DND-41 (cell line): ENCODE results near the gene TMEM125.

Source experiments
- ATAC-seq: fragments of 200-7000 bp; cut with Tn5 transposase; 3 replicates; pipeline ENCODE4 v1.9.1; 2021; ENCODE audit warnings: low read depth; ENCODE audit not compliant: insufficient read depth
- DNase-seq: peaks from one replicate; pipeline ENCODE4 v3.0.0-alpha.2; 2020
- H2AFZ ChIP-seq: 2 replicates; pipeline ENCODE4 v1.6.0; 2012; ENCODE audit warnings: low read depth, low read length
- H3K27ac ChIP-seq: 2 replicates; pipeline ENCODE4 v1.5.1; 2012; ENCODE audit warnings: low read length, inconsistent platforms
- H3K27me3 ChIP-seq: fragments of 200-600 bp; sonication (generic); 2 replicates; pipeline ENCODE4 v1.6.0; 2012; ENCODE audit warnings: low read length, mild to moderate bottlenecking, inconsistent platforms; ENCODE audit not compliant: insufficient read depth, poor library complexity
- H3K36me3 ChIP-seq: 2 replicates; pipeline ENCODE4 v1.5.1; 2012; ENCODE audit warnings: low read length, inconsistent platforms; ENCODE audit not compliant: insufficient read depth
- H3K4me1 ChIP-seq: 2 replicates; pipeline ENCODE4 v1.5.1; 2012; ENCODE audit warnings: mild to moderate bottlenecking, low read length; ENCODE audit not compliant: insufficient read depth
- H3K4me2 ChIP-seq: 2 replicates; pipeline ENCODE4 v1.6.0; 2012; ENCODE audit warnings: mild to moderate bottlenecking, moderate library complexity, low read length, inconsistent platforms; ENCODE audit not compliant: insufficient read depth
- H3K4me3 ChIP-seq, 2 experiments: fragments of 200-600 bp in 1 of 2; shearing (Covaris generic) in 1 of 2; 2 replicates each; pipeline ENCODE4 v1.5.1; 2012 to 2016; ENCODE audit warnings: inconsistent platforms in 2 of 2, low read length in 2 of 2, mild to moderate bottlenecking in 2 of 2, low read depth in 1 of 2, moderate library complexity in 1 of 2
- H3K79me2 ChIP-seq: 2 replicates; pipeline ENCODE4 v1.6.0; 2012; ENCODE audit warnings: low read length, inconsistent platforms; ENCODE audit not compliant: insufficient read depth
- H3K9ac ChIP-seq: 2 replicates; pipeline ENCODE4 v1.6.0; 2012; ENCODE audit warnings: low read depth, mild to moderate bottlenecking, inconsistent platforms, low read length, moderate library complexity
- H3K9me3 ChIP-seq: 2 replicates; pipeline ENCODE4 v1.5.1; 2012; ENCODE audit warnings: low read length, moderate library complexity, mild to moderate bottlenecking, inconsistent platforms; ENCODE audit not compliant: insufficient read depth, severe bottlenecking
- H4K20me1 ChIP-seq: 2 replicates; pipeline ENCODE4 v1.6.0; 2012; ENCODE audit warnings: low read length; ENCODE audit not compliant: insufficient read depth
- EZH2 ChIP-seq: IDR thresholded peaks from 3 replicates; pipeline ENCODE4 v1.6.1; 2012; ENCODE audit warnings: borderline replicate concordance, low read depth, mild to moderate bottlenecking, moderate library complexity, low read length, inconsistent platforms; ENCODE audit not compliant: severe bottlenecking
- TF ChIP-seq, protein P1 (sequence below): IDR thresholded peaks from 2 replicates; pipeline ENCODE4 v1.5.1; 2012; ENCODE audit warnings: borderline replicate concordance, low read length, moderate library complexity, mild to moderate bottlenecking; ENCODE audit not compliant: poor library complexity, severe bottlenecking; ENCODE audit errors: extremely low read depth

TMEM125 gene

DNA sequence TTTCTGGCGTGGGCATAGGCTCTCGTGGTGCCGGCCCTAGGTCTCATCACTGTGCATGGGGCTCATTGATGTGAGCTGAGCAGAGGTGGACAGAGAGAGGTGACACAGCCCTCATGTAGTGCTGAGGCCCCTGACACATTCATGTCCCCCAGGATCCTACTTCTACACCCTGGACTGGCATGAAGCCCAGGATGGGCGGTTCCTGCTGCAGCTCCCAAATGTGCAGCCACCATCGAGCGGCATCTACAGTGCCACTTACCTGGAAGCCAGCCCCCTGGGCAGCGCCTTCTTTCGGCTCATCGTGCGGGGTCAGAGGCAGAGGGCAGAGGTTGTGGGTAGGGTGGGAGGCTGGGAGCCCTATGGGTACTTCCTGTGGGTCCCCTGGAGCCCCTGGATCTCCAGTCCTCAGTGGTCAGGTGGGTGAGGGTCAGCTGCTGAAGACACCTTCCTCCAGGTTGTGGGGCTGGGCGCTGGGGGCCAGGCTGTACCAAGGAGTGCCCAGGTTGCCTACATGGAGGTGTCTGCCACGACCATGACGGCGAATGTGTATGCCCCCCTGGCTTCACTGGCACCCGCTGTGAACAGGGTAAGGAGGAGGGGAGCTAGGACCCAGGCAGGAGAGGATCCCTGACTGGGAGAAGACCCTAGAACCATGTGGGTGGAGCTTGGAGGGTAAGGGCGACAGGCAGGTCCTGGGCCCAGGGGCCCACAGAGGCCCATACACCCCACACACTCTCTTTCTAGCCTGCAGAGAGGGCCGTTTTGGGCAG is 37.1 kb downstream of the TMEM125 start:
- Histone ChIP-seq H3K4me2 (no peak overlapping the region), H3K4me3 (no peak overlapping the region), H4K20me1 (no peaks in the 10 kb centered on the region), H3K27ac (no peak overlapping the region), H3K36me3 (no peaks in the 10 kb centered on the region), H3K4me1 (no peaks in the 10 kb centered on the region), H3K9ac (no peak overlapping the region), H3K79me2 (no peaks in the 10 kb centered on the region), H2AFZ (no peak overlapping the region), H3K27me3 (peaks cover 7% of the 10 kb centered on the region), H3K9me3 (no peaks in the 10 kb centered on the region)
- DNase-seq (no peak), ATAC-seq (no peak)
- TF ChIP-seq, protein P1, sequence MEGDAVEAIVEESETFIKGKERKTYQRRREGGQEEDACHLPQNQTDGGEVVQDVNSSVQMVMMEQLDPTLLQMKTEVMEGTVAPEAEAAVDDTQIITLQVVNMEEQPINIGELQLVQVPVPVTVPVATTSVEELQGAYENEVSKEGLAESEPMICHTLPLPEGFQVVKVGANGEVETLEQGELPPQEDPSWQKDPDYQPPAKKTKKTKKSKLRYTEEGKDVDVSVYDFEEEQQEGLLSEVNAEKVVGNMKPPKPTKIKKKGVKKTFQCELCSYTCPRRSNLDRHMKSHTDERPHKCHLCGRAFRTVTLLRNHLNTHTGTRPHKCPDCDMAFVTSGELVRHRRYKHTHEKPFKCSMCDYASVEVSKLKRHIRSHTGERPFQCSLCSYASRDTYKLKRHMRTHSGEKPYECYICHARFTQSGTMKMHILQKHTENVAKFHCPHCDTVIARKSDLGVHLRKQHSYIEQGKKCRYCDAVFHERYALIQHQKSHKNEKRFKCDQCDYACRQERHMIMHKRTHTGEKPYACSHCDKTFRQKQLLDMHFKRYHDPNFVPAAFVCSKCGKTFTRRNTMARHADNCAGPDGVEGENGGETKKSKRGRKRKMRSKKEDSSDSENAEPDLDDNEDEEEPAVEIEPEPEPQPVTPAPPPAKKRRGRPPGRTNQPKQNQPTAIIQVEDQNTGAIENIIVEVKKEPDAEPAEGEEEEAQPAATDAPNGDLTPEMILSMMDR = no peak
- no peak for TF ChIP-seq EZH2

DNA sequence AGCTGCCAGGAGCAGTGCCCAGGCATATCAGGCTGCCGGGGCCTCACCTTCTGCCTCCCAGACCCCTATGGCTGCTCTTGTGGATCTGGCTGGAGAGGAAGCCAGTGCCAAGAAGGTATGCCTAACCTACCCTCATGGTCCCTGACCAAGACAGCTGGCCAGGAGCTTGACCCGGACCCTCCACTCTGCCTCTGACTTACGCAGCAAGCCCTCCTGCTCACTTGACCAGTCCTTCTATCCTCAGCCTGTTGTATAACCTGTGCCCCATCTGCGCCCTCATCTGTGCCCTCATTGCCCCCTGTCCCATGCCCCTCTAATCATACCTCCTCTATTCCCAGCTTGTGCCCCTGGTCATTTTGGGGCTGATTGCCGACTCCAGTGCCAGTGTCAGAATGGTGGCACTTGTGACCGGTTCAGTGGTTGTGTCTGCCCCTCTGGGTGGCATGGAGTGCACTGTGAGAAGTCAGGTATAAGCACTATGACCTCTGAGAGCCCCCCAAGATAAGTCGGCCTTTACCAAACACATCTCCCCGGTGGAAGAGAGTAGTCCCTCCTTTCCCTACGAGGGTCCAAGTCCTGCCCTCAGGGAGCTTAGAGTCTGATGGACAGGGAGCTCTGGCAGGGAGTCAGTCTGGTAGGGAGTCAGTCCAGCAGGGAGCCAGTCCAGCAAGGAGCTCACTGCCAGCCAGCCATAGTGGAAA is 37.8 kb downstream of the TMEM125 start:
- Histone ChIP-seq H3K4me3 (no peak overlapping the region), H3K4me1 (no peaks in the 10 kb centered on the region), H3K27ac (no peak overlapping the region), H4K20me1 (no peaks in the 10 kb centered on the region), H2AFZ (no peak overlapping the region), H3K27me3 (peaks cover 3% of the 10 kb centered on the region), H3K9ac (no peak overlapping the region), H3K9me3 (no peaks in the 10 kb centered on the region), H3K4me2 (no peak overlapping the region), H3K36me3 (no peaks in the 10 kb centered on the region), H3K79me2 (no peaks in the 10 kb centered on the region)
- DNase-seq = no peak
- ATAC-seq = no peak
- no peak for TF ChIP-seq EZH2
- TF ChIP-seq, protein P1 = no peak

DNA sequence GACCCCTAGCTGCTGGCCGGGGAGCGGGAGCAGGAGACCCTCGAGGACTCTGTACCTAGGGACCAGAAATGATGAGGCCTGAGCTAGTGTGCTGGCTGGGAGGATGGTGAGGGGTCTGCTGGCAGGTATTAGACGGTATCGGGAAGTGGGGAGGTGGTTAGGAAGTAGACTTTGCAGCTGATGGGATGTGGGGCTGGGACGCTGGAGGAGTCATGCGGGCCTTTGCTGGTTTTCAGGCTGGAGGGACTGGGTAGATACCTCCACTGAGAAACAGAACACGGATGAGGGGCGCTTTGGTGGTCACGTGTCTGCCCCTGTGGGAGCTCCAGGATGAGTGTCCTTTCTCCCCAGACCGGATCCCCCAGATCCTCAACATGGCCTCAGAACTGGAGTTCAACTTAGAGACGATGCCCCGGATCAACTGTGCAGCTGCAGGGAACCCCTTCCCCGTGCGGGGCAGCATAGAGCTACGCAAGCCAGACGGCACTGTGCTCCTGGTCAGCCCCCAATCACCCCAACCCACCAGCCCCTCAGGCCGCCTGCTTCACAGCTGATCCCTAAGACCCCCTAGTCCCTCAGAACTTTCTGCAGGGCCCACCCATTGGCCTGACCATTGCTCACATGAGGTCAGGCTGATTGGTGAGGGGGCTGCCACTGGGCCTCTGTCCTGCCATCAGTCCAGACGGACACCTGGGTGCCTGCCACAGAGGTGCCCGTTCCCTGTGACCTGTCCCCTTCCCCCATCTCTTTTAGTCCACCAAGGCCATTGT is 39.0 kb downstream of the TMEM125 start:
- H4K20me1 ChIP-seq = no peaks in the 10 kb centered on the region
- no peak overlapping the region for H3K4me2 ChIP-seq
- no peaks in the 10 kb centered on the region for H3K36me3 ChIP-seq
- ATAC-seq (no peak), DNase-seq (no peak)
- no peak overlapping the region for H2AFZ ChIP-seq
- H3K4me3 ChIP-seq = no peak overlapping the region
- H3K9ac ChIP-seq = no peak overlapping the region
- no peaks in the 10 kb centered on the region for H3K9me3 ChIP-seq
- H3K27ac ChIP-seq = no peak overlapping the region
- TF ChIP-seq EZH2 = no peak
- TF ChIP-seq, protein P1 = no peak
- no peaks in the 10 kb centered on the region for H3K4me1 ChIP-seq
- H3K27me3 ChIP-seq = no peaks in the 10 kb centered on the region
- H3K79me2 ChIP-seq = no peaks in the 10 kb centered on the region
